SJSA1 (cell line): Measurements from ENCODE around the gene SBF2. TPM values are rescaled to one million over a fixed set of nuclear protein-coding genes. Genes with fewer than 3 reads are reported as not detected.

Source experiments
- DNase-seq, 2 experiments: peaks; one replicate each; pipeline ENCODE4 v3.0.0-alpha.2; 2015 to 2020; ENCODE audit warnings: low spot score in 2 of 2, low read depth in 1 of 2
- H3K27ac ChIP-seq: fragments of 250-450 bp; sonication (Bioruptor Pico); 2 replicates; pipeline ENCODE4 v1.5.1; 2020; ENCODE audit warnings: mild to moderate bottlenecking, moderate library complexity
- H3K27me3 ChIP-seq: fragments of 250-450 bp; sonication (Bioruptor Pico); replicated peaks from 2 replicates; pipeline ENCODE4 v1.5.1; 2020; ENCODE audit warnings: mild to moderate bottlenecking, moderate library complexity
- H3K36me3 ChIP-seq: fragments of 250-450 bp; sonication (Bioruptor Pico); 2 replicates; pipeline ENCODE4 v1.5.1; 2020; ENCODE audit warnings: mild to moderate bottlenecking
- H3K4me1 ChIP-seq: fragments of 250-450 bp; sonication (Bioruptor Pico); replicated peaks from 2 replicates; pipeline ENCODE4 v1.6.1; 2021; ENCODE audit warnings: mild to moderate bottlenecking
- H3K4me3 ChIP-seq: fragments of 250-450 bp; sonication (Bioruptor Pico); 2 replicates; pipeline ENCODE4 v1.5.1; 2020; ENCODE audit warnings: mild to moderate bottlenecking
- H3K9me3 ChIP-seq: fragments of 250-450 bp; sonication (Bioruptor Pico); replicated peaks from 2 replicates; pipeline ENCODE4 v1.5.1; 2020; ENCODE audit warnings: mild to moderate bottlenecking
- total RNA-seq: library from RNA; depleted of rRNA; stranded (reverse); fragments of >200 nt; shearing (Covaris generic); gene quantifications from 2 replicates; pipeline ENCODE4 v1.2.3, GENCODE V29; 2014

Gene SBF2
- total RNA-seq, 1 experiment from 2014 or later: 29.7 TPM

DNA sequence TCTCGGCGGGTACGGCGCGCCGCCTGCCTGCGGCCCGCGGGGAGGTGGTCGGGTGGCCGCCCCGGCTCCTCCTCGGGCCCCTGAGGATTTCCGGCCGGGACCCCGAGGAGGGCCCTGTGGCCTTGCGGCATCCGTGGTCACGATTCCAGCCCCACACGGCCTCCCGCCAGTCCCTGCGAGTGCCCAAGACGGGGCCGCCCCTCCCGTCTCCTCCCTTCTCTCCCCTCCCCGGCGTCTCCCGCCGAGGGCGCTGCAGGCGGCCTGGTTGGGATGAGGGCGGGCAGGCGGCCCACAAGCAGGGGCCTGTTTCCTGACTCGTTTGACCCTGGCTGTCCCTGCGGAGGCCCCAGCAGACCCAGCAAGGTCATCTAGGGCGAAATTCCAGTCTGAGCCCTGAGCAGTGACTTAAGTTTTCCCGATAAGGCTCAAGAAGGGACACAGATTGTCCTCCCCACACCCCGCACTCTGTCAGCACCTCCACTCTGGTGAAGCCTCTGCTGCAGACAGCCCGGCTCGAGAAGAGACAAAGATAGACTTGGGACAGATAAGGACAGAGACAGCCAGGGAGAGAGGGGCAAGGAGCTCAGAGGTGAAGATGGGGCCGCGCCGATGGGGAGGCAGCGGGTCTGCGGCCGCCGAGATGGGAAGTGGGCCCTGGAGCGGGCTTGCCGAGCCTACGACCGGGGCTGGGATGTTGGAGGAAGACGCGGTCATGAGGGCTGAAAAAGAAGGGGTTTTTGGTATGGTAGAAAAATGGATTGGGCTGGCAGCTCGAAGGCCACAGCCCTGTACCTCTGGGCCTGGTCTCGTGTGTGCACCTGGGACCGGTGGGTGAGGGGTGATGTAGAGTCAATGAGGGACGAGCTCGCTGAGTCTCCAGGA is 535.1 kb downstream of the SBF2 start:
- Histone ChIP-seq H3K4me1 (peaks cover 69% of the 10 kb centered on the region), H3K9me3 (no peaks in the 10 kb centered on the region)

GRCh38 chr11:9757809-9758636 is 536.0 kb downstream of the SBF2 start:
- Histone ChIP-seq H3K27me3 (no peaks in the 10 kb centered on the region), H3K4me3 (peak overlapping the region; percentile 49), H3K36me3 (no peaks in the 10 kb centered on the region), H3K4me1 (peaks cover 78% of the 10 kb centered on the region), H3K9me3 (no peaks in the 10 kb centered on the region), H3K27ac (peak overlapping the region; percentile 79)
- peak; percentile 79 to 87 for DNase-seq

More for the DNA sequence above, 535.1 kb downstream of the SBF2 start:
- Histone ChIP-seq H3K4me3 (peak overlapping the region; percentile 49), H3K27me3 (no peaks in the 10 kb centered on the region), H3K27ac (peak overlapping the region; percentile 79), H3K36me3 (no peaks in the 10 kb centered on the region)
- peak; percentile 76 to 86 for DNase-seq

GRCh38 chr11:9756878-9757277 is 537.1 kb downstream of the SBF2 start:
- 0 out of 2 replicates have a peak, but pooled peaks cover 3% of the 10 kb centered on the region for H3K36me3 ChIP-seq
- H3K4me3 ChIP-seq: no peak overlapping the region
- no peak for DNase-seq

GRCh38 chr11:9756461-9756860 is 537.6 kb downstream of the SBF2 start:
- no peak for DNase-seq
- Histone ChIP-seq H3K9me3 (no peaks in the 10 kb centered on the region), H3K36me3 (0 out of 2 replicates have a peak, but pooled peaks cover 3% of the 10 kb centered on the region), H3K4me1 (peaks cover 87% of the 10 kb centered on the region), H3K4me3 (no peak overlapping the region), H3K27me3 (no peaks in the 10 kb centered on the region), H3K27ac (no peak overlapping the region)

More at GRCh38 chr11:9756878-9757277, 537.1 kb downstream of the SBF2 start:
- no peaks in the 10 kb centered on the region for H3K27me3 ChIP-seq
- H3K4me1 ChIP-seq: peaks cover 87% of the 10 kb centered on the region
- no peaks in the 10 kb centered on the region for H3K9me3 ChIP-seq
- H3K27ac ChIP-seq: no peak overlapping the region

- Histone ChIP-seq H3K27ac (peak overlapping the region; percentile 60), H3K4me1 (peaks cover 86% of the 10 kb centered on the region), H3K36me3 (0 out of 2 replicates have a peak, but pooled peaks cover 3% of the 10 kb centered on the region), H3K4me3 (no peak overlapping the region), H3K27me3 (no peaks in the 10 kb centered on the region), H3K9me3 (no peaks in the 10 kb centered on the region)
- peak; percentile 84 to 88 for DNase-seq
Measured at GRCh38 chr11:9755561-9756185, 538.3 kb downstream of the SBF2 start.

GRCh38 chr11:9754010-9754471 is 540.0 kb downstream of the SBF2 start:
- DNase-seq: no peak
- peaks cover 6% of the 10 kb centered on the region; the same call in 1 of the 2 replicates for H3K36me3 ChIP-seq
- no peaks in the 10 kb centered on the region for H3K9me3 ChIP-seq
- H3K4me3 ChIP-seq: no peak overlapping the region
- no peak overlapping the region; the same call in 1 of the 2 replicates for H3K27ac ChIP-seq
- no peaks in the 10 kb centered on the region for H3K27me3 ChIP-seq
- H3K4me1 ChIP-seq: peaks cover 70% of the 10 kb centered on the region

DNA sequence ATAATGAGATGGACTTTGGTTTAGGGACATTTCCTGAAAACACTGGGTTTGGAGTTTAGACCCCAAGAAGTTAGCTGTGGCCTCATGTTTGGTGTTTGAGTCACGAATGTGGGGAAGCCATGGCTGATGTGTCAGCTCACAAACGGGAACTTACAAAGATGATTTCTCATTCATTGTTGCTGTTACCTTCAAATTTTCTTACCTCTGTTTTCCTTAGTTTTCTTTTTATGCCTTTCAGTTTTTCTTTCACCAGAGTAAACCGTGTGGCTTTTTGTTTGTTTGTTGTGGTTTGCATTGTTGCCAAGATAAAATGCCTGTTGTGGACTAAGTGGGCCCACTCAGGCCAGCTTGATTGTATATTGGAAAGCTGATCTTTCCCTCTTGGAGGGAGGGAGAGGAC is 541.0 kb downstream of the SBF2 start:
- no peak overlapping the region for H3K4me3 ChIP-seq
- H3K27ac ChIP-seq: peak overlapping the region; percentile 48
- DNase-seq: peak; percentile 73 to 94
- H3K36me3 ChIP-seq: peaks cover 11% of the 10 kb centered on the region
- H3K9me3 ChIP-seq: no peaks in the 10 kb centered on the region
- no peaks in the 10 kb centered on the region for H3K27me3 ChIP-seq
- peaks cover 68% of the 10 kb centered on the region for H3K4me1 ChIP-seq

DNA sequence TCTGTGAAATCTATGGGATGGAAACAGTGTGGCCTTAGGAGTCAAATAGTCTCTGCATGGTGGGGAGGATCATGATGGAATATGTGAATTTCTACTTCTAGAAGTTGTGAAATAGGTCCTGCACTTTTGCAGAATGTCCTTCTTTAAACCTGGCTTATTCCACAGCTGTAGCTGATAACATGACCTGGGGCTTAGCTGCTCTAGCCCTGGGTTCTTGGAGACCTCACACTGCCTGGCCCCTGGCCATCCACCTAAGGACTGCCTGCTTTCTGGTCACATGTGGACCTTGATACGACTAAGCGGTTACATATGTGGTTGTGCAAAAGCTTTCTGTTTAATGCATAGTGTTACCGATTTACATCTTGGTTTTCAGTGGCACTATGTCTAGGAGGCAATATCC is 541.9 kb downstream of the SBF2 start:
- Histone ChIP-seq H3K36me3 (peaks cover 11% of the 10 kb centered on the region), H3K27ac (no peak overlapping the region), H3K4me3 (no peak overlapping the region), H3K9me3 (no peaks in the 10 kb centered on the region), H3K27me3 (no peaks in the 10 kb centered on the region), H3K4me1 (peaks cover 59% of the 10 kb centered on the region)
- DNase-seq: no peak

DNA sequence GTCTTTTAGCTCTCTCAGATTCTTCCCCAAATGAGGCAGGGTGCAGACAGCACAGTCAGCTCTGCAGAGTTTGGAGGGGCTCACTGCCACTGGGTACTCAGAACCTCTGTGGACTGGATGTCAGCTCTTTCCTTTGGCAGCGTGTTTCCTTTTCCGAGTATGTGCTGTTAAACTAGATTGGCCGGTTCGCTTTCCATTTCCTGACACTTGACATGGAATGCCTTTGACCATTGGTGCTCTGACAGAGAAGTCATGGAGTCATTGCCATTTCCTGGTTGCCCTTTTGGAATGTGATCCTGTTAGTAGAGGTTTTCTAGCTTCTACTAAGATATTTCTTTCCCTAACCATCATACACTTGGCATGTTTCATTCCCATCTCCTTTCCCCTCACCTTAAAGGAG is 543.5 kb downstream of the SBF2 start:
- DNase-seq: no peak
- Histone ChIP-seq H3K27ac (no peak overlapping the region), H3K4me3 (no peak overlapping the region), H3K4me1 (peaks cover 44% of the 10 kb centered on the region), H3K9me3 (no peaks in the 10 kb centered on the region), H3K27me3 (no peaks in the 10 kb centered on the region), H3K36me3 (peaks cover 11% of the 10 kb centered on the region)

DNA sequence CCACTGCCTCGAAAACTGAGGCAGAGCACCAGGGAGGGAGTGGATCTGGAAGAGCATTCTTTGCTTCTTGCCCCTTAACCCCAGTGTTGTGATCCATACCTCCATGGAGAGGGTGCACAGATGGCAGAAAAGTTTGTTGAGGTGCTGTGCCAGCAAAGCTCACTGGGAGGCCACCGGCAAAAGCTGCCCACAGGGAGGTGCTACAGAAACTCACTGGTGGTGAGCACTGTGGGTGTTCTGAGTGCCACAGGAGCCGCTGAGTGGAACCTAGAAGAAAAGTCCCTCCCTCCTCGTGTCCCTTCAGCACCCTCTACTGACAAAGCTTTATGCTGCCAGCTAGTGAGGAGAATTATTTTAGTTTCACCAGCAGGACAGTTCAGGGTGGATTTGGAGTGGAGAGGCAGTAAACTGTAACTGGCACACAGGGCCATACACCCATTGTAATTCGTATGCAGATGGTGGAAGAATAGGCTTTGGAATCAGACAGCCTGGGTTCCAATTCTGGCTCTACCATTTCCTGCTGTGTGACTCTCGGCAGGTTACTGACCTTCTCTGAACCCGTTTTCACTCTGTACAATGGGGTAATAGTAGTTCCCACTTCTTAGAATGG is 545.6 kb downstream of the SBF2 start:
- peaks cover 21% of the 10 kb centered on the region for H3K36me3 ChIP-seq
- no peaks in the 10 kb centered on the region for H3K27me3 ChIP-seq
- no peak overlapping the region for H3K27ac ChIP-seq
- H3K9me3 ChIP-seq: no peaks in the 10 kb centered on the region
- DNase-seq: peak; percentile 80 to 84
- peaks cover 23% of the 10 kb centered on the region for H3K4me1 ChIP-seq
- H3K4me3 ChIP-seq: no peak overlapping the region

GRCh38 chr11:9747828-9748227 is 546.2 kb downstream of the SBF2 start:
- Histone ChIP-seq H3K27me3 (no peaks in the 10 kb centered on the region), H3K4me3 (no peak overlapping the region), H3K27ac (no peak overlapping the region), H3K36me3 (peaks cover 21% of the 10 kb centered on the region), H3K9me3 (no peaks in the 10 kb centered on the region), H3K4me1 (peaks cover 17% of the 10 kb centered on the region)
- DNase-seq: no peak

DNA sequence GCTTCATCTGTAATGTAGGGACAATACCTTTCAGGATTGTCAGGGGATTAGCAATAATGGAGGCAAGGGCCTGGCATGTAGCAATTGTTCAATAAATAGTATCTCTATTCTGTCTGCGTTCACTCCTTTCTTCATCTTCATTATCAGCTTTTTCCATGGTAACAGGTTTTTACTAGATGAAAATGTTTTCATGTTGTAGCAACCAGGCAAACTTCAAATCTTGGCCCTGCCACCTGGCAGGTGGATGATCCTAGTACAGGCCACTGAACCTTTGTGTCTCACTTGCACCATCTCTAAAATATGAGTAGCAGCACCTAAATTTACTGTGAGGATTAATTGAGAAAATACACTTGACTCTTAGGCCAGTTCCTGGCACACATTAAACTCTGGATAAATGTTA is 546.8 kb downstream of the SBF2 start:
- DNase-seq: no peak
- no peaks in the 10 kb centered on the region for H3K27me3 ChIP-seq

More for the DNA sequence above, 546.8 kb downstream of the SBF2 start:
- Histone ChIP-seq H3K27ac (no peak overlapping the region), H3K36me3 (peaks cover 24% of the 10 kb centered on the region), H3K4me3 (no peak overlapping the region), H3K9me3 (no peaks in the 10 kb centered on the region), H3K4me1 (peaks cover 11% of the 10 kb centered on the region)
